ENCODE results near the gene PCYT1A.

- TF ChIP-seq EZH2 (IDR thresholded peaks at IDR 0.05) (no peak), POLR2AphosphoS5 (IDR thresholded peaks at IDR 0.05; ENCODE audit: borderline replicate concordance, low read depth, low read length) (no peak)
Observed at GRCh38 chr3:196314597-196314996, 27.1 kb upstream of the PCYT1A start.
